HCT116 (cell line): ENCODE results near the gene RCAN2. TPM values are rescaled to one million over a fixed set of nuclear protein-coding genes. Genes with fewer than 3 reads are reported as not detected.

Source experiments
- ATAC-seq: fragments of 200-7000 bp; cut with Tn5 transposase; 2 replicates; pipeline ENCODE4 v1.9.1; 2020; ENCODE audit warnings: mild to moderate bottlenecking, moderate library complexity
- BruUV-seq: library from RNA; stranded (reverse); fragments of 400-500 nt; replicated peaks from 2 replicates; lab custom pipeline; 2021; lab: Mats Ljungman, UMichigan
- CTCF ChIA-PET: fragments of 300-600 bp; sonication (Branson Sonifier 250); formaldehyde crosslinking; loops from one replicate; lab custom pipeline; 2021; ENCODE audit warnings: antibody characterized with exemption; lab: Charles Lee
- POLR2A ChIA-PET: fragments of 300-600, 350-600 bp; sonication (Branson Sonifier 250); formaldehyde crosslinking; loops from one replicate; lab custom pipeline; 2021; ENCODE audit warnings: antibody characterized with exemption; lab: Charles Lee
- RAD21 ChIA-PET, 2 experiments: fragments of 300-600 bp; sonication (Branson Sonifier 250); formaldehyde crosslinking; loops; one replicate each; lab custom pipeline; 2023; ENCODE audit warnings: low total read pairs in 2 of 2; ENCODE audit not compliant: uncharacterized antibody in 2 of 2, unreplicated experiment in 2 of 2, low non-redundant PET in 1 of 2; lab: Charles Lee
- DNase-seq: peaks from one replicate; pipeline ENCODE4 v3.0.0-alpha.2; 2010; ENCODE audit warnings: low read depth, low spot score
- H2AFZ ChIP-seq: fragments of 200-600 bp; shearing (Covaris generic), sonication (generic); 2 replicates; pipeline ENCODE4 v1.6.1; 2017; ENCODE audit warnings: low read depth, mixed run types, mixed read lengths, antibody characterized with exemption, low read length; ENCODE audit not compliant: poor library complexity, severe bottlenecking
- H3K27ac ChIP-seq: 2 replicates; pipeline ENCODE4 v1.5.1; 2012; ENCODE audit warnings: low read depth, low read length
- H3K27me3 ChIP-seq: fragments of 200-600 bp; sonication (generic); 2 replicates; pipeline ENCODE4 v1.6.1; 2016; ENCODE audit warnings: mixed run types, low read length, mixed read lengths; ENCODE audit not compliant: insufficient read depth
- H3K36me3 ChIP-seq, 2 experiments: fragments of 200-500 bp in 1 of 2; fragments of 200-600 bp in 1 of 2; sonication (Bioruptor generic) in 1 of 2; sonication (generic) in 1 of 2; 2 replicates each; pipeline versions ENCODE4 v1.5.1 to v1.6.1; 2014 to 2016; ENCODE audit warnings: low read length in 2 of 2, inconsistent platforms in 1 of 2, mixed read lengths in 1 of 2, mixed run types in 1 of 2; ENCODE audit not compliant: insufficient read depth in 2 of 2, control insufficient read depth in 1 of 2
- H3K4me1 ChIP-seq, 2 experiments: fragments of 200-600 bp in 1 of 2; sonication (generic) in 1 of 2; 2 replicates each; pipeline versions ENCODE4 v1.5.1 to v1.6.1; 2012 to 2017; ENCODE audit warnings: low read length in 2 of 2, inconsistent platforms in 1 of 2, mild to moderate bottlenecking in 1 of 2, mixed read lengths in 1 of 2, mixed run types in 1 of 2, moderate library complexity in 1 of 2; ENCODE audit not compliant: insufficient read depth in 2 of 2, control insufficient read depth in 1 of 2
- H3K4me2 ChIP-seq: fragments of 200-600 bp; sonication (generic); 2 replicates; pipeline ENCODE4 v1.6.1; 2017; ENCODE audit warnings: mixed run types, low read length, mixed read lengths
- H3K4me3 ChIP-seq, 2 experiments: fragments of 200-600 bp in 1 of 2; sonication (generic) in 1 of 2; replicated peaks in 1 of 2; 2 replicates each; pipeline ENCODE4 v1.5.1; 2011 to 2016; ENCODE audit warnings: low read length in 2 of 2, control low read depth in 1 of 2, low read depth in 1 of 2, mild to moderate bottlenecking in 1 of 2, mixed read lengths in 1 of 2, mixed run types in 1 of 2
- H3K79me2 ChIP-seq: fragments of 200-600 bp; sonication (generic); 2 replicates; pipeline ENCODE4 v1.6.1; 2017; ENCODE audit warnings: mild to moderate bottlenecking, mixed run types, low read length, moderate library complexity, mixed read lengths; ENCODE audit not compliant: insufficient read depth
- H3K9ac ChIP-seq: fragments of 200-600 bp; sonication (generic); 2 replicates; pipeline ENCODE4 v1.6.1; 2016; ENCODE audit warnings: low read length, mixed read lengths
- H3K9me2 ChIP-seq: fragments of 200-600 bp; sonication (generic), shearing (Covaris generic); 2 replicates; pipeline ENCODE4 v1.6.1; 2017; ENCODE audit warnings: mixed run types, mild to moderate bottlenecking, moderate library complexity; ENCODE audit not compliant: insufficient read depth
- H3K9me3 ChIP-seq, 2 experiments: fragments of 200-500 bp in 1 of 2; fragments of 200-600 bp in 1 of 2; sonication (Bioruptor generic) in 1 of 2; sonication (generic) in 1 of 2; 2 replicates each; pipeline ENCODE4 v1.6.1; 2014 to 2017; ENCODE audit warnings: low read length in 2 of 2, mixed read lengths in 2 of 2, inconsistent platforms in 1 of 2, low read depth in 1 of 2, mild to moderate bottlenecking in 1 of 2, mixed run types in 1 of 2, moderate library complexity in 1 of 2; ENCODE audit not compliant: control insufficient read depth in 1 of 2, insufficient read depth in 1 of 2
- H4K20me1 ChIP-seq: fragments of 200-600 bp; sonication (generic), shearing (Covaris generic); 2 replicates; pipeline ENCODE4 v1.6.1; 2017; ENCODE audit warnings: mixed run types, mild to moderate bottlenecking, moderate library complexity; ENCODE audit not compliant: insufficient read depth
- CBX3 ChIP-seq: IDR thresholded peaks from 2 replicates; pipeline ENCODE4 v1.6.1; 2012; ENCODE audit warnings: low read depth
- EZH2 ChIP-seq: fragments of 200-600 bp; sonication (generic); IDR thresholded peaks from 2 replicates; pipeline ENCODE4 v1.6.1; 2017; ENCODE audit warnings: antibody characterized with exemption, mixed run types
- EZH2phosphoT487 ChIP-seq: fragments of 200-600 bp; IDR thresholded peaks from 2 replicates; pipeline ENCODE4 v1.6.1; 2018; ENCODE audit warnings: antibody characterized with exemption, borderline replicate concordance
- POLR2AphosphoS5 ChIP-seq: IDR thresholded peaks from 2 replicates; pipeline ENCODE4 v1.6.1; 2011; ENCODE audit warnings: mild to moderate bottlenecking, low read depth, low read length, moderate library complexity
- YY1 ChIP-seq: IDR thresholded peaks from 2 replicates; pipeline ENCODE4 v1.6.1; 2011; ENCODE audit warnings: low read length, low read depth, moderate library complexity, mild to moderate bottlenecking; ENCODE audit not compliant: insufficient replicate concordance; ENCODE audit errors: extremely low read depth
- intact Hi-C: fragments of 100-400 bp; cut with micrococcal nuclease; formaldehyde crosslinking; loops from 2 replicates; pipeline ENCODE4 v1.10.0; 2022
- total RNA-seq: library from RNA; stranded (reverse); gene quantifications from one replicate; pipeline ENCODE4 v1.2.1, GENCODE V29; 2021; ENCODE audit not compliant: unreplicated experiment
- TF ChIP-seq, protein P1 (sequence below): IDR thresholded peaks from 2 replicates; pipeline ENCODE4 v1.6.1; 2012; ENCODE audit warnings: low read depth
- TF ChIP-seq, protein P2 (sequence below), 3 experiments: fragments of 200-600 bp in 1 of 3; sonication (generic) in 1 of 3; IDR thresholded peaks in 2 of 3; conservative IDR thresholded peaks in 1 of 3; 2 replicates each; pipeline ENCODE4 v1.5.1; 2012 to 2017; ENCODE audit warnings: low read depth in 2 of 3, low read length in 2 of 3, antibody characterized with exemption in 1 of 3, borderline replicate concordance in 1 of 3, control low read depth in 1 of 3, mild to moderate bottlenecking in 1 of 3, mixed read lengths in 1 of 3, mixed run types in 1 of 3, moderate library complexity in 1 of 3; ENCODE audit not compliant: insufficient read depth in 1 of 3

Gene RCAN2
- total RNA-seq, 1 experiment from 2014 or later: 0.57 TPM

DNA sequence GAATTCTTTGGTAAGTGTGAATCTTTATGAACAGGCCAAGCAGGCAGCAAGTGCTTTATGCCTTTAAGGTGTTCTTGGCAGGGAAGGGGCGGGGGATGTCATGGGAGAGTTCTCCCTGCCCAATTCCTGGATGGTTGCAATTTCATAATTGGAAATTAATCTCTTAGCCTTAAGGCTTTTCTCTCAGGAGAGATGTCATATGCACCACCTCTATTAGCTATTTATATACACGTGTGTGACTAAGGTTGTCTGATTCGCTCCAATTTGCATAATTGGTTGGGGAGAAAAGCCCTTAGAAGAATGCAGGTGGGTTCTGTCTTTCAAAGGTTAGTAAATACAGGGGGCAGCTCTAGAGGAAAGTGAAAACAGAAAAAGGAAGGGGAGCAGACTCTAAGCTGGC lies 315.3 kb downstream of the RCAN2 start:
- H3K4me1 ChIP-seq: peaks cover 0 to 6% of the 10 kb centered on the region in 2 experiments; a peak in 2 of 4 replicates
- no peak for ATAC-seq
- RAD21 ChIA-PET: no interaction called here
- DNase-seq: no peak
- no peak overlapping the region for H3K4me2 ChIP-seq
- H2AFZ ChIP-seq: no peak overlapping the region
- H3K27ac ChIP-seq: no peak overlapping the region
- POLR2A ChIA-PET: no interaction called here
- no TSS peak for BruUV-seq
- no peaks in the 10 kb centered on the region for H4K20me1 ChIP-seq
- no peaks in the 10 kb centered on the region for H3K27me3 ChIP-seq
- H3K9me3 ChIP-seq: no peaks in the 10 kb centered on the region
- CTCF ChIA-PET: interaction anchor here (1.0 kb wide), 1 partner anchor 86 kb away, joined by 3 read pairs; no protein-coding TSS in a partner anchor
- no peak overlapping the region for H3K4me3 ChIP-seq
- TF ChIP-seq, protein P1, sequence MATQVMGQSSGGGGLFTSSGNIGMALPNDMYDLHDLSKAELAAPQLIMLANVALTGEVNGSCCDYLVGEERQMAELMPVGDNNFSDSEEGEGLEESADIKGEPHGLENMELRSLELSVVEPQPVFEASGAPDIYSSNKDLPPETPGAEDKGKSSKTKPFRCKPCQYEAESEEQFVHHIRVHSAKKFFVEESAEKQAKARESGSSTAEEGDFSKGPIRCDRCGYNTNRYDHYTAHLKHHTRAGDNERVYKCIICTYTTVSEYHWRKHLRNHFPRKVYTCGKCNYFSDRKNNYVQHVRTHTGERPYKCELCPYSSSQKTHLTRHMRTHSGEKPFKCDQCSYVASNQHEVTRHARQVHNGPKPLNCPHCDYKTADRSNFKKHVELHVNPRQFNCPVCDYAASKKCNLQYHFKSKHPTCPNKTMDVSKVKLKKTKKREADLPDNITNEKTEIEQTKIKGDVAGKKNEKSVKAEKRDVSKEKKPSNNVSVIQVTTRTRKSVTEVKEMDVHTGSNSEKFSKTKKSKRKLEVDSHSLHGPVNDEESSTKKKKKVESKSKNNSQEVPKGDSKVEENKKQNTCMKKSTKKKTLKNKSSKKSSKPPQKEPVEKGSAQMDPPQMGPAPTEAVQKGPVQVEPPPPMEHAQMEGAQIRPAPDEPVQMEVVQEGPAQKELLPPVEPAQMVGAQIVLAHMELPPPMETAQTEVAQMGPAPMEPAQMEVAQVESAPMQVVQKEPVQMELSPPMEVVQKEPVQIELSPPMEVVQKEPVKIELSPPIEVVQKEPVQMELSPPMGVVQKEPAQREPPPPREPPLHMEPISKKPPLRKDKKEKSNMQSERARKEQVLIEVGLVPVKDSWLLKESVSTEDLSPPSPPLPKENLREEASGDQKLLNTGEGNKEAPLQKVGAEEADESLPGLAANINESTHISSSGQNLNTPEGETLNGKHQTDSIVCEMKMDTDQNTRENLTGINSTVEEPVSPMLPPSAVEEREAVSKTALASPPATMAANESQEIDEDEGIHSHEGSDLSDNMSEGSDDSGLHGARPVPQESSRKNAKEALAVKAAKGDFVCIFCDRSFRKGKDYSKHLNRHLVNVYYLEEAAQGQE: no peak
- TF ChIP-seq CBX3 (no peak), EZH2phosphoT487 (no peak), EZH2 (no peak), YY1 (no peak), POLR2AphosphoS5 (no peak)
- TF ChIP-seq, protein P2, sequence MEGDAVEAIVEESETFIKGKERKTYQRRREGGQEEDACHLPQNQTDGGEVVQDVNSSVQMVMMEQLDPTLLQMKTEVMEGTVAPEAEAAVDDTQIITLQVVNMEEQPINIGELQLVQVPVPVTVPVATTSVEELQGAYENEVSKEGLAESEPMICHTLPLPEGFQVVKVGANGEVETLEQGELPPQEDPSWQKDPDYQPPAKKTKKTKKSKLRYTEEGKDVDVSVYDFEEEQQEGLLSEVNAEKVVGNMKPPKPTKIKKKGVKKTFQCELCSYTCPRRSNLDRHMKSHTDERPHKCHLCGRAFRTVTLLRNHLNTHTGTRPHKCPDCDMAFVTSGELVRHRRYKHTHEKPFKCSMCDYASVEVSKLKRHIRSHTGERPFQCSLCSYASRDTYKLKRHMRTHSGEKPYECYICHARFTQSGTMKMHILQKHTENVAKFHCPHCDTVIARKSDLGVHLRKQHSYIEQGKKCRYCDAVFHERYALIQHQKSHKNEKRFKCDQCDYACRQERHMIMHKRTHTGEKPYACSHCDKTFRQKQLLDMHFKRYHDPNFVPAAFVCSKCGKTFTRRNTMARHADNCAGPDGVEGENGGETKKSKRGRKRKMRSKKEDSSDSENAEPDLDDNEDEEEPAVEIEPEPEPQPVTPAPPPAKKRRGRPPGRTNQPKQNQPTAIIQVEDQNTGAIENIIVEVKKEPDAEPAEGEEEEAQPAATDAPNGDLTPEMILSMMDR (IDR thresholded peaks at IDR 0.05 in 2 of 3, conservative IDR thresholded peaks at IDR 0.05 in 1 of 3; ENCODE audit: borderline replicate concordance in 1 of 3, insufficient read depth in 1 of 3, low read depth in 2 of 3, low read length in 2 of 3): no peak
- intact Hi-C loops: no loop called here
- no peaks in the 10 kb centered on the region; the same call in 1 of the 2 replicates for H3K9me2 ChIP-seq
- H3K36me3 ChIP-seq: no peaks in the 10 kb centered on the region
- H3K79me2 ChIP-seq: no peaks in the 10 kb centered on the region
- H3K9ac ChIP-seq: no peak overlapping the region
